Hepatocyte (in vitro differentiated cells): ENCODE data around the gene TTLL10.

ENCODE experiments used
- CTCF ChIP-seq: fragments of 200-600 bp; sonication (generic); IDR thresholded peaks from 2 replicates; pipeline ENCODE4 v1.5.1; 2016; ENCODE audit warnings: antibody characterized with exemption, mild to moderate bottlenecking; ENCODE audit not compliant: poor library complexity
- EZH2 ChIP-seq: fragments of 200-600 bp; sonication (generic); IDR thresholded peaks from 2 replicates; pipeline ENCODE4 v1.6.1; 2016; ENCODE audit warnings: antibody characterized with exemption, mild to moderate bottlenecking, borderline replicate concordance
- EZH2phosphoT487 ChIP-seq: fragments of 200-600 bp; sonication (generic); IDR thresholded peaks from one replicate; pipeline ENCODE4 v1.6.1; 2018; ENCODE audit warnings: antibody characterized with exemption, mild to moderate bottlenecking, low read depth, moderate library complexity; ENCODE audit not compliant: unreplicated experiment, severe bottlenecking

GRCh38 chr1:1198423-1199140 is 24.9 kb downstream of the TTLL10 start:
- TF ChIP-seq CTCF (no peak), EZH2phosphoT487 (no peak), EZH2 (no peak)
